HepG2 (cell line): Measurements from ENCODE around the gene LMAN2L. TPM values are rescaled to one million over a fixed set of nuclear protein-coding genes. Genes with fewer than 3 reads are reported as not detected.
A peak's percentile ranks its signal among the peaks of the same experiment; 100 is the strongest.

Experiments used
- ARNT ChIP-seq: fragments of 450-650 bp; IDR thresholded peaks from 2 replicates; pipeline ENCODE4 v1.6.1; 2017
- ARNT2 ChIP-seq: sonication (generic); formaldehyde crosslinking; IDR thresholded peaks from 2 replicates; pipeline ENCODE4 v1.8.0; 2022; ENCODE audit warnings: mild to moderate bottlenecking, low read depth, missing genetic modification reagents, moderate library complexity
- BORCS8-MEF2B ChIP-seq: sonication (generic); formaldehyde crosslinking; IDR thresholded peaks from 2 replicates; pipeline ENCODE4 v1.8.0; 2022; ENCODE audit warnings: mild to moderate bottlenecking, missing genetic modification reagents
- CHD2 ChIP-seq: IDR thresholded peaks from 2 replicates; pipeline ENCODE4 v1.6.1; 2011; ENCODE audit warnings: low read depth, low read length, improper control_type of control experiment
- FIP1L1 ChIP-seq: fragments of 200-400 bp; formaldehyde crosslinking; IDR thresholded peaks from 2 replicates; pipeline ENCODE4 v1.6.1; 2018; ENCODE audit warnings: low read depth, mild to moderate bottlenecking, low read length, moderate library complexity, borderline replicate concordance; ENCODE audit not compliant: insufficient read depth
- ISL2 ChIP-seq: sonication (generic); formaldehyde crosslinking; IDR thresholded peaks from 2 replicates; pipeline ENCODE4 v1.5.0; 2020; ENCODE audit warnings: missing genetic modification reagents
- MED13 ChIP-seq: sonication (generic); formaldehyde crosslinking; IDR thresholded peaks from 2 replicates; pipeline ENCODE4 v1.5.0; 2020; ENCODE audit warnings: missing genetic modification reagents
- MTF1 ChIP-seq: sonication (generic); formaldehyde crosslinking; IDR thresholded peaks from 2 replicates; pipeline ENCODE4 v1.5.0; 2020; ENCODE audit warnings: missing genetic modification reagents
- NCOA1 ChIP-seq: sonication (generic); formaldehyde crosslinking; IDR thresholded peaks from 2 replicates; pipeline ENCODE4 v1.9.0; 2021; ENCODE audit warnings: missing genetic modification reagents
- RNF2 ChIP-seq: fragments of 450-650 bp; conservative IDR thresholded peaks from 2 replicates; pipeline ENCODE4 v1.6.1; 2016; ENCODE audit warnings: low read depth
- SALL1 ChIP-seq: sonication (generic); formaldehyde crosslinking; IDR thresholded peaks from 2 replicates; pipeline ENCODE4 v1.8.0; 2022; ENCODE audit warnings: mild to moderate bottlenecking, missing genetic modification reagents
- SMC3 ChIP-seq: IDR thresholded peaks from 2 replicates; pipeline ENCODE4 v1.6.1; 2011; ENCODE audit warnings: low read length, improper control_type of control experiment
- STAT5B ChIP-seq: sonication (generic); formaldehyde crosslinking; IDR thresholded peaks from 2 replicates; pipeline ENCODE4 v1.4.0; 2020; ENCODE audit warnings: missing genetic modification reagents
- ZNF121 ChIP-seq: sonication (generic); formaldehyde crosslinking; IDR thresholded peaks from 2 replicates; pipeline ENCODE4 v1.5.0; 2020; ENCODE audit warnings: mild to moderate bottlenecking, missing genetic modification reagents
- ZNF138 ChIP-seq: sonication (generic); formaldehyde crosslinking; IDR thresholded peaks from 2 replicates; pipeline ENCODE4 v1.5.0; 2020; ENCODE audit warnings: mild to moderate bottlenecking, low read depth, missing genetic modification reagents
- ZNF264 ChIP-seq: sonication (generic); formaldehyde crosslinking; IDR thresholded peaks from 2 replicates; pipeline ENCODE4 v1.4.0; 2020; ENCODE audit warnings: missing genetic modification reagents
- ZNF317 ChIP-seq: sonication (generic); formaldehyde crosslinking; IDR thresholded peaks from 2 replicates; pipeline ENCODE4 v1.5.0; 2020; ENCODE audit warnings: mild to moderate bottlenecking, missing genetic modification reagents
- ZNF564 ChIP-seq: sonication (generic); formaldehyde crosslinking; IDR thresholded peaks from 2 replicates; pipeline ENCODE4 v1.8.1; 2023; ENCODE audit warnings: mild to moderate bottlenecking, missing genetic modification reagents
- ZNF766 ChIP-seq: sonication (generic); formaldehyde crosslinking; IDR thresholded peaks from 2 replicates; pipeline ENCODE4 v1.5.0; 2020; ENCODE audit warnings: missing genetic modification reagents, borderline replicate concordance
- polyA plus RNA-seq, 8 experiments: library from polyadenylated mRNA; depleted of rRNA in 3 of 8; stranded (reverse) in 7 of 8; unstranded in 1 of 8; fragments of >200 nt; fragmentation: Illumina TruSeq in 4 of 8; extraction: Trizol in 4 of 8; gene quantifications; 2 replicates each; pipeline versions ENCODE4 v1.2.1 to v1.2.3, GENCODE V29; 2011 to 2016; ENCODE audit warnings: low read depth in 4 of 8, missing spikeins in 1 of 8, mixed read lengths in 1 of 8; ENCODE audit not compliant: insufficient read depth in 1 of 8
- total RNA-seq, 5 experiments: library from RNA; depleted of rRNA; stranded (reverse); fragments of >200 nt; fragmentation: Illumina TruSeq; extraction: Trizol; gene quantifications; 2 replicates each; pipeline ENCODE4 v1.2.3, GENCODE V29; 2016; ENCODE audit warnings: low read depth in 1 of 5
- TF ChIP-seq, protein P1 (sequence below): sonication (generic); formaldehyde crosslinking; IDR thresholded peaks from one replicate; pipeline ENCODE4 v1.5.1; 2020; ENCODE audit warnings: mild to moderate bottlenecking, missing genetic modification reagents; ENCODE audit errors: not compliant biosample characterization
- TF ChIP-seq, protein P2 (sequence below): sonication (generic); formaldehyde crosslinking; conservative IDR thresholded peaks from 2 replicates; pipeline ENCODE4 v1.8.1; 2023; ENCODE audit warnings: missing genetic modification reagents

LMAN2L gene
- total and polyA plus RNA-seq, 2 of the 13 experiments (the other 11 are each of a cell fraction or from before 2014, with no cell fraction given), result 39.1 to 57.9 TPM

DNA sequence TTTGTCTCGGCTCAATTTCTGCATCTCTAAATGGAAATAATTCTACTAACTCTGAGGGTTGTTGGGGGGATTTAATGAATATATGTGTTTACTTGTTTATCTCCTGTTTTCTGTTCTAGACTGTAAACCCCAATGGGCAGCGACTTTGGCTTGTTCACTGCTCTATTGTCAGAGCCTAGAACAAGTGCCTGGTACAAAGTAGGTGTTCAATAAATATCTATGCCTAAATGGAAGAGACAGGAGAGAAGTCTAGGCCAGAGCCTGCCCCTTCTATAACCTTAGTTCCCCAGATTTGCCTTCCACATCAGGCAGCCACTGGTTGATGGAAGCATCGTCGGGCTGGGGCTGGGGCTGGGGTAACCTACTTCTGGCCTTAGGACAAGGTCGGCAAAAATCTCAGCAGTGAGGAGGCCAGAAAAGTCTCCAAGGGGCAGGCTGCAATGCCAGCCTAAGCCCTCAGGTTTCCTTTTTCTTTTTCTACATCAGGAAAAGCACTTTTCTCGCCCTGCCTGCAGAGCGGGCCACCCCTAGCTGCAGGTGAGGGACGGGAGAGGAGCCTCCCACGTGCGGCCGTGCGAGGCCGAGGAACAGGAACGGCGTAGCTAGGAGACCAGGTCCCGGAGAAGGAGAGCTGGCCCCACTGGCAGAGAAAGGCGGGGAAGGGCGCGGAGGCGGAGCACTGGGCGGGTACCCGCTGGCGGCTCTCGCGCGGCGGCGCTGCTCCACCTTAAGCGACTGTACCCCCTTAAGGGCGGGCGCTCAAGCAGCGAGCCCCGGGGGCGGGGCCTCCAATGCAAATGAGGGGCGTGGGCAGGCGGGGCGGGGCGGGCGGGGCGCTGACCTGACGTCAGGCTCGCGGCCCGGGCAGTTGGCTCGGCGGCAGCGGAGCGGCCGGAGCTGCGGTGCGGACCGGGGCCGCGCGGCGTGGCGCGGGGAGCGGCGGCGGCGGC lies 20.4 kb upstream of the LMAN2L start, which contains the start of gene CNNM4 (continued):
- TF ChIP-seq, protein P1, sequence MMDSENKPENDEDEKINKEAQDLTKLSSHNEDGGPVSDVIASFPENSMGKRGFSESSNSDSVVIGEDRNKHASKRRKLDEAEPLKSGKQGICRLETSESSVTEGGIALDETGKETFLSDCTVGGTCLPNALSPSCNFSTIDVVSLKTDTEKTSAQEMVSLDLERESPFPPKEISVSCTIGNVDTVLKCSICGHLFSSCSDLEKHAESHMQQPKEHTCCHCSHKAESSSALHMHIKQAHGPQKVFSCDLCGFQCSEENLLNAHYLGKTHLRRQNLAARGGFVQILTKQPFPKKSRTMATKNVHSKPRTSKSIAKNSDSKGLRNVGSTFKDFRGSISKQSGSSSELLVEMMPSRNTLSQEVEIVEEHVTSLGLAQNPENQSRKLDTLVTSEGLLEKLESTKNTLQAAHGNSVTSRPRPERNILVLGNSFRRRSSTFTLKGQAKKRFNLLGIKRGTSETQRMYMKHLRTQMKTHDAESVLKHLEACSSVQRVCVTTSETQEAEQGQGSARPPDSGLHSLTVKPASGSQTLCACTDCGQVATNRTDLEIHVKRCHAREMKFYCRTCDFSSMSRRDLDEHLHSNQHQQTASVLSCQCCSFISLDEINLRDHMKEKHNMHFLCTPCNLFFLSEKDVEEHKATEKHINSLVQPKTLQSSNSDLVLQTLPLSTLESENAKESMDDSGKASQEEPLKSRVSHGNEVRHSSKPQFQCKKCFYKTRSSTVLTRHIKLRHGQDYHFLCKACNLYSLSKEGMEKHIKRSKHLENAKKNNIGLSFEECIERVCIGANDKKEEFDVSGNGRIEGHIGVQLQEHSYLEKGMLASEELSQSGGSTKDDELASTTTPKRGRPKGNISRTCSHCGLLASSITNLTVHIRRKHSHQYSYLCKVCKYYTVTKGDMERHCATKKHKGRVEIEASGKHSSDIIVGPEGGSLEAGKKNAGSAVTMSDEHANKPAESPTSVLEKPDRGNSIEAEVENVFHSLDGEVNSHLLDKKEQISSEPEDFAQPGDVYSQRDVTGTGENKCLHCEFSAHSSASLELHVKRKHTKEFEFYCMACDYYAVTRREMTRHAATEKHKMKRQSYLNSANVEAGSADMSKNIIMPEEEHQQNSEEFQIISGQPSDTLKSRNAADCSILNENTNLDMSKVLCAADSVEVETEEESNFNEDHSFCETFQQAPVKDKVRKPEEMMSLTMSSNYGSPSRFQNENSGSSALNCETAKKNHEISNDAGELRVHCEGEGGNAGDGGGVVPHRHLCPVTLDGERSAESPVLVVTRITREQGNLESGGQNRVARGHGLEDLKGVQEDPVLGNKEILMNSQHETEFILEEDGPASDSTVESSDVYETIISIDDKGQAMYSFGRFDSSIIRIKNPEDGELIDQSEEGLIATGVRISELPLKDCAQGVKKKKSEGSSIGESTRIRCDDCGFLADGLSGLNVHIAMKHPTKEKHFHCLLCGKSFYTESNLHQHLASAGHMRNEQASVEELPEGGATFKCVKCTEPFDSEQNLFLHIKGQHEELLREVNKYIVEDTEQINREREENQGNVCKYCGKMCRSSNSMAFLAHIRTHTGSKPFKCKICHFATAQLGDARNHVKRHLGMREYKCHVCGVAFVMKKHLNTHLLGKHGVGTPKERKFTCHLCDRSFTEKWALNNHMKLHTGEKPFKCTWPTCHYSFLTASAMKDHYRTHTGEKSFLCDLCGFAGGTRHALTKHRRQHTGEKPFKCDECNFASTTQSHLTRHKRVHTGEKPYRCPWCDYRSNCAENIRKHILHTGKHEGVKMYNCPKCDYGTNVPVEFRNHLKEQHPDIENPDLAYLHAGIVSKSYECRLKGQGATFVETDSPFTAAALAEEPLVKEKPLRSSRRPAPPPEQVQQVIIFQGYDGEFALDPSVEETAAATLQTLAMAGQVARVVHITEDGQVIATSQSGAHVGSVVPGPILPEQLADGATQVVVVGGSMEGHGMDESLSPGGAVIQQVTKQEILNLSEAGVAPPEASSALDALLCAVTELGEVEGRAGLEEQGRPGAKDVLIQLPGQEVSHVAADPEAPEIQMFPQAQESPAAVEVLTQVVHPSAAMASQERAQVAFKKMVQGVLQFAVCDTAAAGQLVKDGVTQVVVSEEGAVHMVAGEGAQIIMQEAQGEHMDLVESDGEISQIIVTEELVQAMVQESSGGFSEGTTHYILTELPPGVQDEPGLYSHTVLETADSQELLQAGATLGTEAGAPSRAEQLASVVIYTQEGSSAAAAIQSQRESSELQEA (CRISPR knock-in tag), result no peak
- TF ChIP-seq SALL1, result peak; percentile 49; the same call in 1 of the 2 replicates
- no peak for TF ChIP-seq MTF1
- 0 out of 2 replicates have a peak, but pooled peaks have one; percentile 45 for TF ChIP-seq BORCS8-MEF2B (CRISPR knock-in tag)
- no peak for TF ChIP-seq NCOA1 (CRISPR knock-in tag)
- TF ChIP-seq FIP1L1, result no peak
- TF ChIP-seq ARNT, result no peak
- peak; percentile 77 for TF ChIP-seq CHD2
- TF ChIP-seq, protein P2, sequence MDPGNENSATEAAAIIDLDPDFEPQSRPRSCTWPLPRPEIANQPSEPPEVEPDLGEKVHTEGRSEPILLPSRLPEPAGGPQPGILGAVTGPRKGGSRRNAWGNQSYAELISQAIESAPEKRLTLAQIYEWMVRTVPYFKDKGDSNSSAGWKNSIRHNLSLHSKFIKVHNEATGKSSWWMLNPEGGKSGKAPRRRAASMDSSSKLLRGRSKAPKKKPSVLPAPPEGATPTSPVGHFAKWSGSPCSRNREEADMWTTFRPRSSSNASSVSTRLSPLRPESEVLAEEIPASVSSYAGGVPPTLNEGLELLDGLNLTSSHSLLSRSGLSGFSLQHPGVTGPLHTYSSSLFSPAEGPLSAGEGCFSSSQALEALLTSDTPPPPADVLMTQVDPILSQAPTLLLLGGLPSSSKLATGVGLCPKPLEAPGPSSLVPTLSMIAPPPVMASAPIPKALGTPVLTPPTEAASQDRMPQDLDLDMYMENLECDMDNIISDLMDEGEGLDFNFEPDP (CRISPR knock-in tag), result no peak
- peak; percentile 58 for TF ChIP-seq ARNT2 (CRISPR knock-in tag)
- peak; percentile 73 for TF ChIP-seq RNF2
- TF ChIP-seq MED13, result peak; percentile 49; the same call in 1 of the 2 replicates
- 0 out of 2 replicates have a peak, but pooled peaks have one; percentile 70 for TF ChIP-seq STAT5B (CRISPR knock-in tag)
- TF ChIP-seq ZNF138 (CRISPR knock-in tag), result 0 out of 2 replicates have a peak, but pooled peaks have one; percentile 38
- no peak for TF ChIP-seq ZNF317 (CRISPR knock-in tag)
- TF ChIP-seq ZNF766, result 0 out of 2 replicates have a peak, but pooled peaks have one; percentile 61
- no peak for TF ChIP-seq ZNF564
- TF ChIP-seq ZNF264 (CRISPR knock-in tag), result no peak
- TF ChIP-seq ISL2 (CRISPR knock-in tag), result no peak
- TF ChIP-seq ZNF121 (CRISPR knock-in tag), result 0 out of 2 replicates have a peak, but pooled peaks have one; percentile 12
- no peak for TF ChIP-seq SMC3
